Endothelial cell (in vitro differentiated cells): ENCODE results near the gene MYH7. TPM values are rescaled to one million over a fixed set of nuclear protein-coding genes. Genes with fewer than 3 reads are reported as not detected.
A peak's percentile ranks its signal among the peaks of the same experiment; 100 is the strongest.

Source experiments
- DNase-seq: peaks from one replicate; pipeline ENCODE4 v3.0.0; 2021; ENCODE audit warnings: low spot score
- H3K27ac Mint-ChIP-seq: one replicate; pipeline ENCODE4 v1.8.0; 2021; ENCODE audit warnings: mixed read lengths, inconsistent platforms; ENCODE audit not compliant: unreplicated experiment
- H3K27me3 Mint-ChIP-seq: one replicate; pipeline ENCODE4 v1.8.0; 2021; ENCODE audit warnings: mild to moderate bottlenecking, moderate library complexity, mixed read lengths, inconsistent platforms; ENCODE audit not compliant: unreplicated experiment
- H3K36me3 Mint-ChIP-seq: one replicate; pipeline ENCODE4 v1.8.0; 2021; ENCODE audit warnings: mild to moderate bottlenecking, low read depth, mixed read lengths, inconsistent platforms; ENCODE audit not compliant: unreplicated experiment
- H3K4me1 Mint-ChIP-seq: one replicate; pipeline ENCODE4 v1.8.0; 2021; ENCODE audit warnings: mild to moderate bottlenecking, mixed read lengths, inconsistent platforms; ENCODE audit not compliant: unreplicated experiment
- H3K4me3 Mint-ChIP-seq: one replicate; pipeline ENCODE4 v1.8.0; 2021; ENCODE audit warnings: mild to moderate bottlenecking, mixed read lengths, inconsistent platforms; ENCODE audit not compliant: unreplicated experiment
- H3K9me3 Mint-ChIP-seq: one replicate; pipeline ENCODE4 v1.8.0; 2021; ENCODE audit warnings: mixed read lengths, inconsistent platforms; ENCODE audit not compliant: unreplicated experiment
- CTCF ChIP-seq: fragments of 200-600 bp; sonication (generic); IDR thresholded peaks from one replicate; pipeline ENCODE4 v1.5.0; 2021; ENCODE audit warnings: antibody characterized with exemption; ENCODE audit not compliant: unreplicated experiment
- total RNA-seq: library from RNA; stranded (reverse); fragmentation: NEBNext Ultra II Directional; extraction: Animal tissue kit (Norgen Biotek cat#: 25700); gene quantifications from one replicate; pipeline ENCODE4 v1.2.1, GENCODE V29; 2021; ENCODE audit not compliant: unreplicated experiment

MYH7 gene
- total RNA-seq, 1 donor from 2014 or later, result 0.18 TPM

DNA sequence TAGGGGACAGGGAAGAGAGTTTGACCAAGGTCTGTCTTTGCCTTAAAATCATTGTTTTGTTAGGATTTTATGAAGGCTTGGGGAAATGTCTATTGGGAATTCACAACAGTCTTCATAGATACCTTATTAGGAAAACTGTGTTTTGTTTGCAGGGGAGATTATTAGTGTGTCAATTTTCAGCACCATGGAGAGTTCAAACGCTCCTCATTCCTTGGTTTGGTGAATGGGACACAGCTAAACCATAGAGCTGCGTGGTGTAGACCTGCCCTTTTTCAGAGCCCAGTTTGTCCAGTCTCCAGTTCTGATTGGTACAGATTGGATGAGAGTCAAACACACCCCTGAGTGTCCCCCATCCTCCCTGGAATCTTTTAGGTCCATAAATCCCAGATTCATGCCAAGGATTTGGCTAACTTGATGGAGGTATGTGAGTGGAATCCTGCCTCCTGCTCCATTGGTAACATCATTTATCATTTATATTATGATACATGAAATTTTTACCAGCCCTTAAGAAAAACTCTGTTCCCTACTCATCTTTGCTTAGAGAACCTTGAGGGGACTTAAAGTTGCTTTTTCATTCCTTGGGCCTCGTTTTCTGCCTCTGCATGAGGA, 46.0 kb upstream of the MYH7 start:
- no peak for TF ChIP-seq CTCF
- Mint-ChIP-seq H3K4me3 (no peak overlapping the region), H3K9me3 (no peaks in the 10 kb centered on the region), H3K36me3 (peaks cover 21% of the 10 kb centered on the region), H3K27ac (no peak overlapping the region), H3K4me1 (peaks cover 36% of the 10 kb centered on the region), H3K27me3 (no peaks in the 10 kb centered on the region)
- DNase-seq, result peak; percentile 26

GRCh38 chr14:23478109-23478759, 42.8 kb upstream of the MYH7 start:
- peak; percentile 82 for TF ChIP-seq CTCF
- Mint-ChIP-seq H3K9me3 (no peaks in the 10 kb centered on the region), H3K4me3 (peak overlapping the region; percentile 20), H3K27me3 (no peaks in the 10 kb centered on the region), H3K27ac (no peak overlapping the region), H3K36me3 (peaks cover 21% of the 10 kb centered on the region), H3K4me1 (peaks cover 6% of the 10 kb centered on the region)
- DNase-seq, result peak; percentile 57

- TF ChIP-seq CTCF, result no peak
- peaks cover 3% of the 10 kb centered on the region for H3K27me3 Mint-ChIP-seq
- H3K9me3 Mint-ChIP-seq, result no peaks in the 10 kb centered on the region
- peaks cover 7% of the 10 kb centered on the region for H3K36me3 Mint-ChIP-seq
- H3K4me3 Mint-ChIP-seq, result peak overlapping the region; percentile 75
- DNase-seq, result no peak
- peaks cover 6% of the 10 kb centered on the region for H3K4me1 Mint-ChIP-seq
- peak overlapping the region; percentile 42 for H3K27ac Mint-ChIP-seq
These were observed 35.5 kb upstream of the MYH7 start for GRCh38 chr14:23470947-23471346.

GRCh38 chr14:23469906-23470403, 34.5 kb upstream of the MYH7 start:
- H3K9me3 Mint-ChIP-seq, result no peaks in the 10 kb centered on the region
- no peak for DNase-seq

More at GRCh38 chr14:23469906-23470403, 34.5 kb upstream of the MYH7 start:
- no peak for TF ChIP-seq CTCF
- Mint-ChIP-seq H3K27ac (no peak overlapping the region), H3K4me1 (peaks cover 6% of the 10 kb centered on the region), H3K36me3 (peaks cover 4% of the 10 kb centered on the region), H3K27me3 (peaks cover 3% of the 10 kb centered on the region), H3K4me3 (no peak overlapping the region)
